ENCODE data around the gene CTSA. TPM values are rescaled to one million over a fixed set of nuclear protein-coding genes. Genes with fewer than 3 reads are reported as not detected.

Gene CTSA
- total and polyA plus RNA-seq, 2 of the 4 experiments (the other 2 are of a cell fraction) = 19.0 to 312 TPM

DNA sequence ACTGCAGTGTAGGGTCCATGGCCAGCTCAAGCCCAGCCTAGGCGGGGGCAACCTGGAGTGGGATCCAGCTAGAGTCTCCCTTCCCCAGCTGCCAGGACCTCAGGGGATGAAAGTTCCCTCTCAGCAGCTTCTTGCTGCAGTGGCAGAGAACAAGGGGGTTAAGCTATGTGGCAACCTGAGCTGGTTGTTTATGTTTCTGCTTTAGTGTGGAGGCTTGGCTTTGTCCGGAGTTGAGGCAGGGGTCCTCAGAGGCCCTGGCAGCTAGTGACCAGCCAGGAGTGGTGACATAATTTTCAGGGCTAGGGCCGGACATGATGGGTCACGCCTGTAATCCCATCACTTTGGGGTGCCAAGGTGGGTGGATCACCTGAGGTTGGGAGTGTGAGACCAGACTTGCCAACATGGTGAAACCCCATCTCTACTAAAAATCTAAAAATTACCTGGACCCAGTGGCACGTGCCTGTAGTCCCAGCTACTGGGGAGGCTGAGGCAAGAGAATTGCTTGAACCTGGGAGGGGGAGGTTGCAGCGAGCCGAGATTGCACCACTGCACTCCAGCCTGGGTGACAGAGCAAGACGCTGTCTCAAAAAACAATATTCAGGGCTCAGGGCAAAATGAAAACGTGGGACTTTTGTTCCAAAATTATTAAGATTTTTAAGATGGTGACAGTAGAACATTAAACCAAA lies 34.8 kb downstream of the CTSA start:
- no peaks in the 10 kb centered on the region for H3K36me3 ChIP-seq (ENCODE audit: control insufficient read depth, insufficient read depth, low read length)
- no peak overlapping the region for H3K4me2 ChIP-seq (ENCODE audit: low read depth, low read length)
- H3K9me1 ChIP-seq (ENCODE audit: insufficient read depth, low read length) = no peaks in the 10 kb centered on the region; the same call in 1 of the 2 replicates
- no peak overlapping the region for H2BK15ac ChIP-seq (ENCODE audit: low read depth, low read length)
- no peak overlapping the region for H3K4me3 ChIP-seq (ENCODE audit: insufficient read depth, low read depth, low read length)
- no peak overlapping the region for H3K18ac ChIP-seq (ENCODE audit: low read depth, low read length)
- no peaks in the 10 kb centered on the region for H3K27me3 ChIP-seq (ENCODE audit: control insufficient read depth, insufficient read depth, low read length)
- no peak overlapping the region for H3K23ac ChIP-seq (ENCODE audit: low read depth, low read length)
- in situ Hi-C loops (cut with MboI; ENCODE audit: low sequenced_read_pairs) = no loop called here
- no TSS peak for BruUV-seq (replicated peaks)
- no peak overlapping the region for H2BK120ac ChIP-seq (ENCODE audit: low read depth, low read length)
- H2BK5ac ChIP-seq (ENCODE audit: low read depth, low read length, poor library complexity, severe bottlenecking) = no peak overlapping the region
- dilution Hi-C loops (cut with HindIII; ENCODE audit: low sequenced_read_pairs, unreplicated experiment) = no loop called here
- ATAC-seq (ENCODE audit: low read depth) (no peak; the same call in 1 of the 2 replicates), DNase-seq (no peak)
- no peak overlapping the region for H4K91ac ChIP-seq (ENCODE audit: insufficient read depth, low read depth, low read length)
- no peak overlapping the region for H3K14ac ChIP-seq (replicated peaks; ENCODE audit: low read depth, low read length)
- no peak overlapping the region for H3K4ac ChIP-seq (ENCODE audit: low read depth, low read length)
- no peak overlapping the region for H3K9ac ChIP-seq (ENCODE audit: low read depth, low read length)
- H3K56ac ChIP-seq (ENCODE audit: extremely low read depth, insufficient read depth, low read length) = no peak overlapping the region
- no peak overlapping the region for H2AK5ac ChIP-seq (ENCODE audit: low read depth, low read length)
- intact Hi-C loops (cut with micrococcal nuclease) = no loop called here
- H4K20me1 ChIP-seq (ENCODE audit: insufficient read depth, low read length) = peaks cover 4% of the 10 kb centered on the region
- H3K4me1 ChIP-seq (ENCODE audit: control insufficient read depth, insufficient read depth, low read length) = peaks cover 11% of the 10 kb centered on the region; the same call in 1 of the 2 replicates
- peaks cover under 1 to 9% of the 10 kb centered on the region in 2 experiments for H3K79me1 ChIP-seq (ENCODE audit: low read depth in 1 of 2, low read length in 2 of 2)
- ChIA-PET CTCF (interaction anchor here (1.0 kb wide), 1 partner anchor 11 kb away, joined by 4 read pairs; no protein-coding TSS in a partner anchor), POLR2A (ENCODE audit: unreplicated experiment) (interaction anchor here (0.6 kb wide), 1 partner anchor 16 kb away, joined by 4 read pairs; no protein-coding TSS in a partner anchor)
- no peak overlapping the region for H4K8ac ChIP-seq (ENCODE audit: low read depth in 2 of 2, low read length in 2 of 2)
- TF ChIP-seq RFX5 (IDR thresholded peaks at IDR 0.05; ENCODE audit: low read depth, low read length) = no peak
- TF ChIP-seq, protein P1, sequence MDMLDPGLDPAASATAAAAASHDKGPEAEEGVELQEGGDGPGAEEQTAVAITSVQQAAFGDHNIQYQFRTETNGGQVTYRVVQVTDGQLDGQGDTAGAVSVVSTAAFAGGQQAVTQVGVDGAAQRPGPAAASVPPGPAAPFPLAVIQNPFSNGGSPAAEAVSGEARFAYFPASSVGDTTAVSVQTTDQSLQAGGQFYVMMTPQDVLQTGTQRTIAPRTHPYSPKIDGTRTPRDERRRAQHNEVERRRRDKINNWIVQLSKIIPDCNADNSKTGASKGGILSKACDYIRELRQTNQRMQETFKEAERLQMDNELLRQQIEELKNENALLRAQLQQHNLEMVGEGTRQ (IDR thresholded peaks at IDR 0.05; ENCODE audit: low read depth, low read length) = no peak
- WGBS, 2 experiments (ENCODE audit: extremely low coverage in 2 of 2, insufficient read length in 1 of 2) = no CpG with 5 or more reads among the region's 9 CpGs
- H2BK20ac ChIP-seq (ENCODE audit: low read depth, low read length) = no peak overlapping the region
- H2AFZ ChIP-seq (replicated peaks; ENCODE audit: low read length, poor library complexity) = no peak overlapping the region
- no peak overlapping the region for H2AK9ac ChIP-seq (replicated peaks; ENCODE audit: low read depth, low read length, poor library complexity)
- H4K5ac ChIP-seq (ENCODE audit: low read depth, low read length) = no peak overlapping the region
- H3K27ac ChIP-seq (ENCODE audit: insufficient read depth, low read length) = no peak overlapping the region
- no peaks in the 10 kb centered on the region for H3K9me3 ChIP-seq (ENCODE audit: control insufficient read depth, insufficient read depth, low read length)
